ENCODE results near the gene CD44.

CD44 gene

GRCh38 chr11:35146711-35147110 is 7.7 kb downstream of the CD44 start:
- no peaks in the 10 kb centered on the region for H3K36me3 ChIP-seq (ENCODE audit: insufficient read depth, low read length)
- TF ChIP-seq FOXP2 (optimal IDR thresholded peaks at IDR 0.05; ENCODE audit: control extremely low read depth, extremely low read length, insufficient read depth) (no peak), EZH2 (IDR thresholded peaks at IDR 0.05) (no peak), POLR2AphosphoS5 (IDR thresholded peaks at IDR 0.05; ENCODE audit: borderline replicate concordance, low read depth, low read length) (no peak)
- no peak overlapping the region for H3K9ac ChIP-seq (ENCODE audit: insufficient read length)
- no peaks in the 10 kb centered on the region for H3K9me3 ChIP-seq (ENCODE audit: low read depth, low read length)
- no peak overlapping the region for H3K4me3 ChIP-seq
- no peak overlapping the region for H3K27ac ChIP-seq
- no peak for DNase-seq (ENCODE audit: low read depth, low spot score)

- H3K4me3 ChIP-seq, result no peak overlapping the region
- no peak overlapping the region for H3K9ac ChIP-seq (ENCODE audit: insufficient read length)
- H3K27ac ChIP-seq, result no peak overlapping the region
- no peaks in the 10 kb centered on the region for H3K9me3 ChIP-seq (ENCODE audit: low read depth, low read length)
- no peak for TF ChIP-seq EZH2 (IDR thresholded peaks at IDR 0.05)
- no peak for TF ChIP-seq POLR2AphosphoS5 (IDR thresholded peaks at IDR 0.05; ENCODE audit: borderline replicate concordance, low read depth, low read length)
- no peak for TF ChIP-seq FOXP2 (optimal IDR thresholded peaks at IDR 0.05; ENCODE audit: control extremely low read depth, extremely low read length, insufficient read depth)
- H3K36me3 ChIP-seq (ENCODE audit: insufficient read depth, low read length), result no peaks in the 10 kb centered on the region
- DNase-seq (ENCODE audit: low read depth, low spot score), result no peak
These were observed 8.3 kb downstream of the CD44 start for GRCh38 chr11:35147235-35147634.

DNA sequence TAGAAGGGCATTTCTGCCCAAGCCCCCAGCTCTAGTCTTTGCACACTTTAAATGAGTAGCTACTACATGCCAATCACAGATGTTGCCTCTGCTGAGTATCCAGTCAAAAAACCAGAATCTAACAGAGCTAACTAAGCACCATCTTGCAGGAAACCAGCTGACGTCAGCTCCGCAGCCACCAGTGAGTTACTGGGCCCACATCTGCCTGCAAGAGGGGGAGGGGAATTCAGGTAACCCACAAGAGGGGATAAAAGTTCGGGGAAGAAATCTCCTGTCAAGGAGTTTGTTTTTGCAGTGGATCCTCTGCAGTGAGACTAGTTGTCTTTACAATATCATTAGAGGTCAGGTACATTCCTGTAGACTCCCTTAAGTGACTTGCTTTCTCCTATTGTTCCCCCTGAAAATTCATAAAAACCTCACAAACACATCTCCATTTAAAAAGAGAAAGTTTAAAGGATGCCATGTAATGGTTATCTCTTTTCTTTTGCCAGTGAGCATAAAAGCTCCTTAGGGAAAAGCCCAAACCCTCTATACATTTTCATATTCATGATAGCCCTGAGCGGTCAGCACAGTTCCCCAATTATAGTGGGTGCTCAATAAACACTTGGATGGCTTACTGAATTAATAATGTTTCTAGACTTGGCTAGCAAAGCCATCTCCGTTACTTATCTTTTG is 9.3 kb downstream of the CD44 start:
- DNase-seq (ENCODE audit: low read depth, low spot score), result no peak
- no peaks in the 10 kb centered on the region for H3K9me3 ChIP-seq (ENCODE audit: low read depth, low read length)
- no peak overlapping the region for H3K9ac ChIP-seq (ENCODE audit: insufficient read length)
- no peak overlapping the region for H3K4me3 ChIP-seq
- H3K27ac ChIP-seq, result no peak overlapping the region
- no peak for TF ChIP-seq EZH2 (IDR thresholded peaks at IDR 0.05)
- no peak for TF ChIP-seq FOXP2 (optimal IDR thresholded peaks at IDR 0.05; ENCODE audit: control extremely low read depth, extremely low read length, insufficient read depth)
- no peak for TF ChIP-seq POLR2AphosphoS5 (IDR thresholded peaks at IDR 0.05; ENCODE audit: borderline replicate concordance, low read depth, low read length)
- H3K36me3 ChIP-seq (ENCODE audit: insufficient read depth, low read length), result no peaks in the 10 kb centered on the region

DNA sequence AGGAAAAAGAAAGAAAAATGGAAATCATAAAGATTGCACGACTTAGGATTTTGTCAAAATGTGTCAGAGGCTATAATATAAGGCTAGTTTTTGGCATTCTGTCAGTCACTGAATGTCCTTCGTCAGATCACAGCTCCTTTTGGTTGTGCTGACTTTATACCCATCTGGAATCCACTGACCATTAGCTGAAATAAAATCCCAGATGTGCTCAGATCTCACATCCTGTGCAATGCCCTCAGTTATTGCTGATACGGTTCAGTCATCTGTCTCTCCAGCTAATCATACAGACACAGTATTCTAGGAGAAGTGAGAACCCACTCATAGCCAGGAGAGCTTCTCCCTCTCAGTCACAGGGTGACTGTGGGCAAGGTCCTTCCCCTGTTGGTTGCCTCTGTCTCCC is 11.5 kb downstream of the CD44 start:
- H3K9ac ChIP-seq (ENCODE audit: insufficient read length), result no peak overlapping the region
- H3K27ac ChIP-seq, result no peak overlapping the region
- no peaks in the 10 kb centered on the region for H3K36me3 ChIP-seq (ENCODE audit: insufficient read depth, low read length)
- no peak for DNase-seq (ENCODE audit: low read depth, low spot score)
- no peak for TF ChIP-seq POLR2AphosphoS5 (IDR thresholded peaks at IDR 0.05; ENCODE audit: borderline replicate concordance, low read depth, low read length)
- no peak for TF ChIP-seq FOXP2 (optimal IDR thresholded peaks at IDR 0.05; ENCODE audit: control extremely low read depth, extremely low read length, insufficient read depth)
- H3K9me3 ChIP-seq (ENCODE audit: low read depth, low read length), result no peaks in the 10 kb centered on the region
- no peak overlapping the region for H3K4me3 ChIP-seq

DNA sequence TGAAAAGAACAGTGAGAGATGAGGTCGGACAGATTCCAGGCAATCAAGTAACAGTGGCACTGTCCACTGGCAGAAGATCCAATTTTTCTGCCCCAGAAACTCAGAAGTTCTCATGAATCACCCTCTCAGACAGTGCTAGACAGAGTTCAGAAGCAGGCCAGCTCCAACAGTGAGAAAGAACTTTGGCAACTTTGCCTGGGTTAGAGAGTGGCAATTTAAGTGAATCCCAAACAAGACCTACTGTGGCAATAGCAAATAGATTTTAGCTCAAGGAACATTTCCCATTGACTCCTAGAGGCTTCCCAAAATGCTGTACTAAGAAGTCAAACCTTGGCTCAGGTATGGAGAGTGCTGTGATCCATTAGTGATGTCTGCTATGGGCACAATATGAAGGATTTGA is 12.3 kb downstream of the CD44 start:
- Histone ChIP-seq H3K4me3 (no peak overlapping the region), H3K9me3 (ENCODE audit: low read depth, low read length) (no peaks in the 10 kb centered on the region), H3K9ac (ENCODE audit: insufficient read length) (no peak overlapping the region), H3K36me3 (ENCODE audit: insufficient read depth, low read length) (no peaks in the 10 kb centered on the region), H3K27ac (no peak overlapping the region)
- no peak for DNase-seq (ENCODE audit: low read depth, low spot score)
- TF ChIP-seq POLR2AphosphoS5 (IDR thresholded peaks at IDR 0.05; ENCODE audit: borderline replicate concordance, low read depth, low read length) (no peak), EZH2 (IDR thresholded peaks at IDR 0.05) (no peak), FOXP2 (optimal IDR thresholded peaks at IDR 0.05; ENCODE audit: control extremely low read depth, extremely low read length, insufficient read depth) (no peak)

- no peak overlapping the region for H3K9ac ChIP-seq (ENCODE audit: insufficient read length)
- H3K9me3 ChIP-seq (ENCODE audit: low read depth, low read length), result no peaks in the 10 kb centered on the region
- no peak overlapping the region for H3K27ac ChIP-seq
- DNase-seq (ENCODE audit: low read depth, low spot score), result no peak
- no peaks in the 10 kb centered on the region for H3K36me3 ChIP-seq (ENCODE audit: insufficient read depth, low read length)
- no peak for TF ChIP-seq POLR2AphosphoS5 (IDR thresholded peaks at IDR 0.05; ENCODE audit: borderline replicate concordance, low read depth, low read length)
- no peak for TF ChIP-seq EZH2 (IDR thresholded peaks at IDR 0.05)
- no peak overlapping the region for H3K4me3 ChIP-seq
These were observed 12.8 kb downstream of the CD44 start for GRCh38 chr11:35151683-35152280.

DNA sequence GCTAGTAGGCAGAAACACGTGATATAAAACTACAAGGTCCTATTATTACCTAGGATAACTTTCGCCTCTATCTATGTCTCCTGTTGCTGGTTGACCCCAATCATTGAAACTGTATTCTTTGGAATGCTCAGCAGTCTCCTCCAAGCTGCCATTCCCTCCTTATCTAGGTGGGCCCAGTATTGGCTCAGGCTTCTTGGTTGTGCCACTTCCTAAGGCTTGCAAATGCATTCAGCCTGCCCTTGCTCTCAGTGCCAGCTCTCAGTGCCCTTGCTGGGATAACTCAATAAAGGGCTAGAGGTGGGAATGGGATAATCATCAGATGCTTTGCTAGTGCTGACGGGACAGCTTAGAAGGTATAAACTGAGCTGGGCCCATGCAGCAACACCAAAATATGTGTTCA is 13.6 kb downstream of the CD44 start:
- H3K9me3 ChIP-seq (ENCODE audit: low read depth, low read length), result no peaks in the 10 kb centered on the region
- H3K9ac ChIP-seq (ENCODE audit: insufficient read length), result no peak overlapping the region
- no peak overlapping the region for H3K27ac ChIP-seq
- H3K4me3 ChIP-seq, result no peak overlapping the region
- no peaks in the 10 kb centered on the region for H3K36me3 ChIP-seq (ENCODE audit: insufficient read depth, low read length)
- no peak for TF ChIP-seq EZH2 (IDR thresholded peaks at IDR 0.05)
- TF ChIP-seq POLR2AphosphoS5 (IDR thresholded peaks at IDR 0.05; ENCODE audit: borderline replicate concordance, low read depth, low read length), result no peak
- TF ChIP-seq FOXP2 (optimal IDR thresholded peaks at IDR 0.05; ENCODE audit: control extremely low read depth, extremely low read length, insufficient read depth), result no peak
- no peak for DNase-seq (ENCODE audit: low read depth, low spot score)

DNA sequence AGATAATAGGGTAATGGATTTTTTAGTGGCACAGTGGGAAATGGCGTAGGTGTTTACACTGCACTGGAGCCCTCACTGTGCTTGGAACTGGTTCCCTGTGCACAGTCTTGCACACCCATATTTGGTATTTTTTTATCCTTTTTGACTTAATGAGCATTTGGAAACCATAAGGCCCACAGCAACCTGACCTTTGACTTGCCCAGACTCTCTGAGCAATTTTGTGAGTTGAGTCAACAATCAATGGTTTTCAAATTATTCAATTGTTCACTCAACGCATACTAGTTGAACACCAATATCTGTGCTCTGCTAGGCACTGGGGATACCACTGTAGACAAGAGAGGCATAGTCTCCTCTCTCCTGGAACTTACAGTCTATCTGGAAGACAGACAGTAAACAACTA is 14.3 kb downstream of the CD44 start:
- no peak for DNase-seq (ENCODE audit: low read depth, low spot score)
- TF ChIP-seq POLR2AphosphoS5 (IDR thresholded peaks at IDR 0.05; ENCODE audit: borderline replicate concordance, low read depth, low read length) (no peak), EZH2 (IDR thresholded peaks at IDR 0.05) (no peak), FOXP2 (optimal IDR thresholded peaks at IDR 0.05; ENCODE audit: control extremely low read depth, extremely low read length, insufficient read depth) (no peak)
- Histone ChIP-seq H3K4me3 (no peak overlapping the region), H3K36me3 (ENCODE audit: insufficient read depth, low read length) (no peaks in the 10 kb centered on the region), H3K27ac (no peak overlapping the region), H3K9me3 (ENCODE audit: low read depth, low read length) (no peaks in the 10 kb centered on the region), H3K9ac (ENCODE audit: insufficient read length) (no peak overlapping the region)

DNA sequence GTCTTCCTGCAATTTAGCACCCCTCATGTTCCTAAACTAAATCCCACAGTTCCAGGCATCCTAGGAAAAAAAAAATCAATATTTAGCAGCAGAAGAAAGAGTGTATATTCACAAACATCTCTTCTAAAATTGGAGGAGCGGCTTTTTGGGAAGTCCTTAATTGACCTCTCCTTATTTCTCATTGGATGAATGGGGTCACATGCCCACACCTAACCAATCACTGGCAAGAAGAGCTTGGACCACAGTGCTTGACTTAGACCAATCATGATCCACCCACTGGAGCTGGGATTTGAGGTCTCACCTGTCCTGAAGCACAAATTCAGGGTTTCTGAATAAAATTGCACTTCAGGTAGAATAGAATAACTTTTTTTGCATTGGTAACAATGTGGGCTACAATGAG is 16.0 kb downstream of the CD44 start:
- Histone ChIP-seq H3K27ac (no peak overlapping the region), H3K36me3 (ENCODE audit: insufficient read depth, low read length) (no peaks in the 10 kb centered on the region), H3K4me3 (no peak overlapping the region), H3K9me3 (ENCODE audit: low read depth, low read length) (no peaks in the 10 kb centered on the region), H3K9ac (ENCODE audit: insufficient read length) (no peak overlapping the region)
- no peak for TF ChIP-seq EZH2 (IDR thresholded peaks at IDR 0.05)
- TF ChIP-seq POLR2AphosphoS5 (IDR thresholded peaks at IDR 0.05; ENCODE audit: borderline replicate concordance, low read depth, low read length), result no peak
- TF ChIP-seq FOXP2 (optimal IDR thresholded peaks at IDR 0.05; ENCODE audit: control extremely low read depth, extremely low read length, insufficient read depth), result no peak
- no peak for DNase-seq (ENCODE audit: low read depth, low spot score)

Data from SK-N-MC (cell line).